ENCODE measurements around the gene DSCAML1.

Gene DSCAML1

DNA sequence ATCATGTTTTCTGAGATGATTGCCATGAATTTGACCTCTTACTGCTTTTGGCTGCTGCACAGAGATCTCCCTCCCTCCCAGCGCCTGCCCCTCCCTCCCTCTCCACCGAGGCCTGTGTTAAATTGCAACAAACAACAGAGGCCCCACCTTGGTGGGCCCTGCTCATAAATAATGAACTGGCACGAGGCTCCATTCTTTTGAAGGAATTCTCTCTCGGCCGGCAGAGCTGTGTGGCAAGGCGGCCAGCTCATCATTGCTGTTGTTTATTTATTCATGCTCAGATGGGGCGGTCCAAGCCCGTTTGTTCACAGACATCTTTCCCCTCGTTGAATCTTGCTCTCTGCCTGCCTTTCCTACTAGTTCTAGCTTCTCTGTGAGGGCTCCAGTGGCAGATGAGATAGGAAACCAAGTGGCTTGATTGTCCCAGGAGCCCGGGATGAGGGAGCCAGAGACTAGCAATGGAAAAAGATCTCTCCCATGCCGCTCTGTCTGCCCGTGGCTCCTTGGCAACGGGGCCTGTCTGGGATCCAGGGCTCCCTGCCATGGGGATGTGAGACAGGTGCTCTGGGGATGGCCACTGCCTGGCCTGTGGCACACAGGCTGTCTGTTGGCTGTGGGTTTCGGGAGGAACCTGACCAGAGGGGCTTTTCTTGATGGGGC is 192.6 kb downstream of the DSCAML1 start:
- DNase-seq, result peak; percentile 57

DNA sequence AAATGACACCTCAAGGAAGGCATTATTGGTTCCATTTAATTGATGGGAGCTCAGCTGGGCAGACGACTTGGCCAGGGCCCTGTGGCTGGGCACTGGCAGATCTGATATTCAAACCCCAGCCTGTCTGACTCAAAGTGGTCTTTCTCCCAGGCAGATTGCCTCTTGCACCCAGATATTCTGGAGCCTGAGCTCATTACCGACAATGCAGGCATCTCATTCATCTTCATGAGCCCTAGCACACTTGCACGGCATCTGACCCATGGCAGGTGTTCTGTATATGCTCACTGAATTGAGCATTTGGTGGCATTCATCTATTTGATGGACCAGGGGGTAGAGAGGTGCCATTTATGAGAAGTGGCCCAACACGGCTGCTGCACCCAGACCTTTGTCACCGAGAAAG is 193.1 kb downstream of the DSCAML1 start:
- no peak for DNase-seq

DNA sequence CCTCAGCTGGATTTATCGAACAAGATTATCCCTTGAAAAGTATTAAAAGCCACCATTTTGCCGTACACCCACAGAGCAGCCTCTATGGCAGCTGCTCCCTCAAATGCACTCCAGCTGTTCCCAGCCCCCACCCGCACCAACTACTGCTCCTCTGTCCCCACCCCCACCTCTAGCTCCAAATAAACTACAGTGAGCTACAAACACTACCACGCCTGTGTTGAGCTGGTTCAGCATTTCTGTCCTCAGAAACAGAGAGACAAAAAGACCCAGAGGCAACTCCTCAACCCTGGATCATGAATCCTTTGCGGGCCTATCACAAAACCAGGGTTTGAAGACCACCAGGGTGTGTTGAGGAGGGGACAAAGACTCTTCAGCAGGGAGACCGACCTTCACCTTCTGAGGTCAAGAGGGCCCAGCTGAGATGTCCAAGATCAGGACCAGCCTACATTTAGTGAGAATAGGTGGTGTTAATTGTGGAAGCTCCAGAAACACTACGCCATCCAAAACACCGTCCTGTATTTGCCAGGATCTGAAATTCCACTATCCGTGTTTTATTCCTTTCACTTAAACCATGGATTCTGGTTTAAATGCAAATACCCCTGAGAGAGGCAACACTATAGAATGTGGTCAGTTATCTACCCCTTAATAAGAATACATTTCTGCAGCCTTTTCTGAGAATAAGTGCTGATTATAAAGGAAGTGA is 195.9 kb downstream of the DSCAML1 start:
- no peak for DNase-seq

DNA sequence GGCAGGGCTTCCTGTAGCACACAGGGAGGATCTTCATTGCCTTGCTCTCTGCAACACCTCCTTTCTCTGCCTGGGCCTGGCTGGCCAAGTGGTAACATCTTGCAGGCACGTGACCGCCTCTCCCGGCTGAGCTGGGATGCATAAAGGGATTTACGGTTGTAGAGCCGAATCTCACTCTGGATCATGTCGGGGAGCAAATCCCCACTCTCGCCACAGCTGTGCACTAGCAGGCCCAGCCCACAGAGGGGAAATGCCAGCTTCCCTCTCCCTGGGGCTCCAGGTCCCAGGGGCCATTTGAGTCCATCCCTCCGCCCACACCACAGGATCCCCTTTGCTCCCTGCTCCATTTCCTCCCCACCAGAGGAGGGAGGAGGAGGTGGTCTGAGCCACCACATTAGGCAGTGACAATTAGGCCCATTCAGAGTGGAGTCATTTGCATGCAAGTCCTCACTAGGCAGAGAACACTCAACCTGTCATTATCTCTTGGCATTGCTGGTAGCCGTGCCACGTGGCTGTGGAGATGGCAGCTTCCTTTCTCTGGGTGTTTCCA is 196.7 kb downstream of the DSCAML1 start:
- peak; percentile 46 for DNase-seq

DNA sequence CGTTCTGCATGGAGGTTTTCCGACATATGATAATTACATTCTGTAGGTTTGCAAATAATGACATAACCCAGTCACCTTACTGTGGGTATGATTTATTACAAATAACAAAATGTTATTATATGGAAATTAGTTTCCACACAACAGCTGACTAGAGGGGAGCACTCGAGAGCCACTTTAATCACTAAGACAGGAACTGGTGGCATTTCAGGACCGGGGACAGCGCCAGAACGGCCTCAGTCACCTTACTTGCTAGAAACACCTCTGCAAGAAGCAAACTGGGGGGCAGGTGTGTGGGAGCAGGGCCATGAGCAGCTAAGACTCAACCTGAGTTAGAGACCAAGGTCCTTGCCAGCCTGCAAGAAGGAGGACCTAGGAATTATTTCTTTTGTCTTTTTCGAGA is 199.9 kb downstream of the DSCAML1 start:
- no peak for DNase-seq

DNA sequence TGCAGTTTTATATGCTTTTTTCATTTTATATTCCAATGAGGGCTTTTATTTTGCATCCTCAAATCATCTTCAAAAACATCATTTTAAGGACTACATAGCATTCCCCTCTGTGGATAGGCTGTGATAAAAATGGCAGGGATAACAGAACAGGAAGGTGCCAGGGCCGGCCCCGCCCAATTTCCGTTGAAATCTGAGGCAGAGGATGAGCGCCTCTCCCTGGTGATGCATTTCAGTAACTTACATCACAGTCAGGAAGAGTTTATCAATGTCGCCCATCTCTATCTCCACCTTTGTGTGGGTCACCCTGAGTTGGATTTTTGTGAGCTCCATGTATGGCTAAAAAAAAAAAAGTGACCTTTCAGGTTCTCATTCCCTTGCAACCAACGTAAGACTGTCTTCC is 201.6 kb downstream of the DSCAML1 start:
- DNase-seq, result no peak

DNA sequence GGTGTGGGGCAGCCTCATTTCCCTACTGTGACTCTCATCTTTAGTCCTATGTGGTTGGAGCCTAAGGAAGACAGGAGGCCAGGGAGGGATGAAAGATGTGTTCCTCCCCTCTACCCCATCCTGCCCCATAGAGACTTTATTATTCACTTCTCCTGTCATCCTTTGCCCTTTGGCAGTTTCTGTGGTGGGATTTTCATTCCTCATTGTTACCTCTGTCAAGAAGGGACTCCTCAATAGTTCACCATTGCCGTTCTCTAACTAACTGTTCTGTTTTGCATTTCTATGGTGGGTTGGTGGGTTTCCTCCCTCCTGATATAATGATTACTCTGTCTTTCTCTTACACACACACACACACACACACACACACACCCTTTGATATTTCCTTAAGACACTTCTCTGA is 202.3 kb downstream of the DSCAML1 start:
- DNase-seq, result no peak

DNA sequence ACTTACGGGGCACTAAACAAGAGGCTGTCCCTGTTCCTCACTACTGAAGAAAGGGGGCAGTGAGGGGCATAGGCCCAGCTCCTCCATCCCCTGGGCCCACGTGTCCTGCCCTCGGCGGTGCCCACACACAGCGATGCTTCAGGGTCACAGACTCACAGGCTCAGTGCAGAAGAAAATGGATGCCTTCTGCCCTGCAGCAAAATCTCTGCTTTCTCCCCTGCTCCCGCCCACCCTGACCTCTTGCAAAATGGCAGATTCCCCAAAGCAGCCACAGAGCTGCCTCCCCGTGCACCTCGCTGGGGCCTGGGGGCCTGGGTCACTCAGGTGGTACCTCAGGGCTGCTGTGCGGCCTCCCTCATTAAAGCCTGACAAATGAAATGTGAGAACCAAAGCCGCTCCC is 204.0 kb downstream of the DSCAML1 start:
- DNase-seq, result no peak

DNA sequence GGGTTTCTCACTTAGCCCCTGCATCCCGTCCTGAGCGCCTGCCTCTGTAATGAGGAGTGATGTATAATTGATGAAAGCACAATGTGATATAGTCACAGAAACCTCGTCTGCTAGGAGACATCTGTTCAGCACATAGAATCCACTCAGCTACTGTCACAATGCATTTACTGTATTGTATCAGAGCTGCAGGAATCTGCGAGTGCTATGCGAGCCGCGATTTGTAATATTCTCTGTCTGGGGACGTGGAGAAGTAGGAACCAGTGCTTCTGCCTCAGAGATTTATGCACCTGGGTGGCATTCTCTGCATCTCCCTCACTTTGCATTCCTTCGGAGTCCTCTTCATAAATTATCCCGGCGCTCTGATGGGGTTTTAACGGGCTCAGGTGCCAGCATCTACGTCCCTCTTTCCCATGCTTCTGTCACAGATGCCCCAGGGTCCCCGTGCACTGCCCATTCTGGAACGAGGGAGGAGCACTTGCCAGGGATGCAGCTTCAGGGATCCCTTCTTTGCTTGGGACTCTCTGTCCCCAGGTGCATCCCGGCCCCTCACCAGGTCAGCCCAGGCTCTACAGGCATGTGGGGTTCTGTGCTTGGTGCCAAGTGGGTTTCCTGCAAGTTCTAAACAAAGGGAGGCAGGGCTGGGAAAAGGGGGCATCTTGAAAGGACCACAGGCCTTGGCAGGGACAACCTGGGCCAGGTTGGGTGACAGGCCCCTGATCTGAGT is 205.5 kb downstream of the DSCAML1 start:
- no peak for DNase-seq

DNA sequence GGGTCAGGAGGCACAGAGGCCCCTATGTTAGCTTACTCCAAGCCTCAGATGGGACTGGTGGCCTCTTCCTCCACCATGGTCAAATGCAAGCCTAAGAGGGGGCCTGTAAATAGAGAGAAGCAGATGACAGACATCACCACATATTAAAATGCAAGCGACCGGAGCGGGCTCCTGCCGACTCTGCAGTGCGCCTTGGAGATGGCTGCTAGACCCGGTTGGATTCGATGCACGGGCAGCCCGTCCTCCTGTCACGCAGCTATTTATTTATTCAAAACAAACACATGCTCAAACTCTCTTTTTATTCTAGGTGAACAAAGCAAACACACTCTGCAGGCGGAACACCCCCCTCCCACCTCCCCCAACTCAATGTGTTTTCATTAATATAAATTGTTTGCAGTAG is 208.0 kb downstream of the DSCAML1 start:
- no peak for DNase-seq

DNA sequence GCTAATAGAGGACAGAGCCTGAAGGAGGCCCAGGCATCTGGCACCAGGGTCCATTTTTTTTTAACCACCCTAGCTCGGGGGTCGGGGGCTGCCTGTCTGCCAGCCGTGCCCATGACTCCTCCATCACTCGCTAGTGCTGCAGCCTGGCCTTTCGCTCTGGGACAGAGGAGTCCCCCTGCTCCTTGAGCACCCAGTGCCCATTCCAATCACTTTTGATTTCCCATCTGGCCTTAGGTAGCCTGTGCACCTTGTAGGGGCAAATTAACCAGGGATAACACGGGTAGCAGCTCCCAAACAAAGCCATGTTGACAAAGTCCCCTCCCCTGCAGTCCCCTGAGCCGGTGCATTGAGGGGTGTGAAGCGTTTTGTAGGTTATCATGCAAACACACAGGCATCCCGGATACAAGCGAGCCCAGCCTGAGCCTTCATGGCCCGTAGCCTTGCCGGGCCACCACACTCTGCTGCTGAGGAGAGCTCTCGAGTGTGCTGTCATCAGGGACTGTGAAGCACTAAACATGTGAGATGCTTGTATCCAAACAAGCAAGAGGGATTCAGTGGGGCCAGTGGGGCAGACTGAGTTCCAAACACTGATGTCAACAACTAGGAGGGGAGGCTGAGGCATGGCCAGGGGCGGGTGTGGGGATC is 208.7 kb downstream of the DSCAML1 start:
- no peak for DNase-seq

DNA sequence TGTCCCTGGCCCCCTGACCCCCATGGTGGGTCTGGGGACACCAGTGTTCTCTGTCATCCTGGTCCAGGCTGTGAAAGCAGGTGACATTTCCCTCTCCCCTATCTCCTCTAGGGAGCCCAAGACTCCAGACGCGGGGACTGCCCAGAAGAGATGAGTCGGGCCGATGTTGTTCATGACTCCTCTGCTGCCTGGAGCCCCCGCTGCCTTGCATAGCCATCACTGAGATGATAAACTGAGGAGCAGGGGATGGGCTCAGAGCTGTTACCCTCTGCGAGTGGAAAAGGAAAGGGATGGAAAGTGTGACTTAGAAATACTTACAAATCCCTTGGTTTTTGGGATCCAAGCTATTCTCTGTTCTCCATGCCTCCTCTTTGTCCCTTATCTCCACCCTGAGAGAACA is 209.6 kb downstream of the DSCAML1 start:
- DNase-seq, result no peak

DNA sequence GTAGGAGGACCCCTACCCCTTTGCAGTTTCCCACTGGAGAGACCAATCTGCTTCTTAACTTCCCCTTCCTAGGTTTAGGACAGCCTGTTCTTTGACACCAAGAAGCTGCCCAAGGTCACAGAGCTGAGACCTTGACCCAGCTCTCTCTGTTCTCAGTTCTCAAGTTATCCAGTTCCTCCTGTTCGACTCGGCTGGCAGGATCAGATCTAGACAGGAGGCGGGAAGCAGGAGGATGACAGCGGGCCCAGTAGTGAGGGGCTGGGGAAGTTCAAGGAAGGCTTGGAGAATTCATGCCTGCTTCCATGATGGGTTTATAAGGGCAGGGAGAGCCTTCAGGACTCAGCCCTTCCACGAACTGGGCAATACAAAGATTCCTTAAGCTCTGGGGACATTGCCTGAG is 210.6 kb downstream of the DSCAML1 start:
- DNase-seq, result no peak

DNA sequence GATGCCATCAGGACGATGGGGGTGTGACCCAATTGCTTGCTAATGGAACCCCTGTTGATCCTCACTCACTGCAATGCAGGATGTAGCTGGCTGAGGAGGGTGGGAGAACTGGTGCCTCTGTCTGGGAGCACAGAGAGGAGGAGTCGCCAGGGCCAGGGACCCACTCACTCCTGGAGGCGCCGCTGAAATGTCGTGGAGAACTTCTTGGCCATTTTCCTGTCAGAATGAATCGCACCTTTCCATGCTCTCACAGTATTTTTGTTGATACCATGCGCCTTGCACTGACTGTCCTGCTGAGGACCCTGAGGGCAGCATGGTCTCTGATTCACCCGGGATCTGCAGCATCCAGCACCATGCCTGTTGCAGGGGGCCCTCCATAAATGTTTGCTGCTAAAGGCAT is 211.4 kb downstream of the DSCAML1 start:
- DNase-seq, result no peak

DNA sequence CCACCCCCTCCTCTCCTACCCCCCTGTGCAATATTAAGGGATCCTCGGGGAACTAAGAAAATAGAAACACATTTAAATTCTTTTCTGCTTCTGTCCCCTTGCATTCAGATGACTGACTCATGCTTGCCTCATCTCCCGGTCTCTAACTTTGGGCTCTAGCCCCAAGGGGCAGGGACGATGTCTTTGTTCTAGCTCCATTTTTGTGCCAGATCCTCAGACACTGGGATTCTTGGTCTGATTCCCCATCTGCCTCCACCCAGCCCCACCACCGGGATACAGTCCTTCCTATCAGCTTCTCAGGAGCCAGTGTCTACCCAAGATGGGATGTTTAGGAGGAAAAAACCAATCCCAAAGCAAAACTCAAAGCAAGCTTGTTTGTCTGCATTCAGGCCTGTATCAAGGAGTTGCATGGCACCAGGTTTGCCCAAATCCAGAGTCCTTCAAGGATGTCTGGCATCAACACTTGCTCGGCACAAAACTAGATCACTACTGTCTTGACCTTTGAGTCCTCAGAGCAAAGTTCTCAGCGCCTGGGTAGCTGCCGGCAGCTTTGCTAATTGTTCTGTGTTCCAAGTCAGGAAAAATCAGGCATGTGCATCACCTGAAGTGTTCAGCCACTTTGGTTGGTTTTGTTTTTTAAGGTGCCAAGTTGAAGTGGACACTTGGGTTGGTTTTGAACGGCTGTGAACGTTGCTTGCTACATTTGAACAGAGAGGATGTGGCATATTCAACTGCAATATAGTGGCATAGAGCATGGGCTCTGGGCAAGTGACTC is 212.8 kb downstream of the DSCAML1 start:
- DNase-seq, result no peak

DNA sequence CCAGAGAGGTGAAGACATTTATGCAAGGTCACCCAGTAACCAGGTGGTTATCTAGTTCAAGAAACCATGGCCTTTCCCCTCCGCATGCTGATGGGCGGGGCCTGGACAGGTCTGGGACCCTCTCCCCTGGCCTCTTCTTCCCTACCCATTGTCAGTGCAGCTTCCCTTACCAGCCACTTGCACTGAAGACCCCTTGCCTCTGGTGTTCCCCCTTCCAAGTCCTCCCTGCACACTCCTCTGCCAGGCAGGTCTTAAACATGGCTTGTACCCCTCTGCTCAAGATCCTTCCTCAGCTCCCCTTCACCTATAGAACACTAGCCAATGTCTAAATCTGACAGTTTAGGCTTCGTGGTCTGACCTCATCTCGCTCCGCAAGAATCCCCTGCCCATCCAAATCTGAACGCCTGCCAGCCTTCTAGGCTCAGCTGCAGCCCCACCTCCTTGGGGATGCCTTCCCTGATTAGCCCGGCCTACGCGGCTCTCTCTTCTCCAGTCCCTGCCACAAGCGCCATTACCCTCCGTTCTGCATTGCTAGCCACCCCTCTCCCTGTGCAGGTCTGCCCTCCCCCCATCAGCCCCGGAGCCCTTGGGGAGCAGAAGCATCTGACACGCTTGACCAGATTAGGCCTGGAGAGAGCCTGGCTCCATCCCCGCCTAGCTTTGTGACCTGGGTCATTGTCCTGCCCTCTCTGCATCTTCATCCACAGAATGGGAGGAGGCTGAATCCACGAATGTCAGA is 213.8 kb downstream of the DSCAML1 start:
- DNase-seq, result no peak

DNA sequence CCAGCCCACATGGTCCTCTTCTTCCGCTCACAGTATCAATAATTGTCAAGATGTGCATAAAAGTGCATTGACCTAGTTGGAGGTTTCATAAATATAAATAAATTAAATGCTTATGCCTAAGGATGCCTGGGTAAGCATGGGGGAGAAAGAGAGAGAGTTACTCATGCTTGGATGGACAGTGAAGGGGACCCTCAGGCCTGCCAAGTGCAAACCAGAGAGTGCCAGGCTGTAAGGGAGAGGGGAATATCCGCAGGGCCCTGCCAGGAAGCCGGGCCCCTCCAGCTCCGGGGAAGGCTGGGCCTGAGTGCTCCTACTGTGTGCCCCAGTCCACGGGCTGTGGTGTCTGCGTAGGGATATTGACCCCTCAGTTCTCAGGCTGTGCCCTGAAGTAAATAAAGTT is 214.6 kb downstream of the DSCAML1 start:
- no peak for DNase-seq

DNA sequence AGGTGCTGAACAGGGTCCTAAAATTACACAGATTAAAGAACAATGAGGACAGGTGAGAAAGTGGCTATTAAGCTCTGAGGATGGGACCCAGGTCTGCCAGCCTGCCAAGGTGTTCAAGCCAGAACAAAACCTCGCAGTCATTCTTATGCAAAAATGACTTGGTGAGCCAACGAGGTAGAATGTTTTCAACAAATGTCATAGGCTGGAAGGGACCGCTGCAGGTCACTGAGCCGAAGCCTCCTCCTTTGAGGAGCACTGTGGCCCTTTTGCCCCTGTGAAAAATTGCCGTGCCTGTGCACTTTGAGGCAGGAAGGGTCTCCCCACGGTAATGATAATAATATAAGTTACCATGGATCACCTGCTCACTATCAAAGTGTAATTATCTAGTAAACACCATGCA is 216.2 kb downstream of the DSCAML1 start:
- DNase-seq, result no peak

DNA sequence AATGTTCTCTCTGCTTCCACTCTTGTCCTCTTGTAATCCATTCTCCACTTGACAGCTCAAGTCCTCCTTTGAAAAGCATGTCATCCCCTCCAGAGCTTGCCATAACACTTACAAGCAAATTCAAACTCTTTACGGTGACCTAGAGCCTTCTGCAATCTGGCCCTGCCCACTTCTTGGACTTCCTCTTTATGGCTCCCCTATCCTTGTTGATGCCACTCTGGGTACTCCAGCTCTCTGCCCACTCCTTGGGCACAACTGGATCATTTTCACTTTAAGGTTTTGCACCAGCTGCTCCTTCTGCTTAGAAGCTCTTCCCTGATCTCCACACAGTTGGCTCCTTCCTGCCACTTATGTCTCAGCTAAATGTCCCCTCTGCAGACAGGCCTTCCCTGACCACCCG is 217.9 kb downstream of the DSCAML1 start:
- DNase-seq, result no peak

DNA sequence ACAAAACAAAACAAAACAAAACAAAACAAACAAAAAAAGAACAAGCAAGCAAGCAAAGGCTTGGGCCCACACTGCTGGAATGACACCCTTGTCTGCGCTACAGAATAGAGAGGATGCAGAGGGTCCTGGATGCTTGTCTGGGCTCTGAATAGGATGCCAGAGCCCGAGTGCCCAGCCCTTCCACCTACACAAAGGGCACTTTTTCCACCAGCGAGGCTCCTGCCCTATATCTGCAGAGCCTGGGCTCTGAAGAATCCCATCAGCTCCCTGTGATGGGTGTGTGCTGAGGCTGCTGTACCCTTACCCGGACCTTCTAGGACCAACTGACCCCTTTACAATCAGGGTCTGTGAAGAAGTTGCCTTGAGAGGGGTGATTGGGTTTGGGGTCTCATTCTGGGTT is 221.2 kb downstream of the DSCAML1 start:
- DNase-seq, result no peak

DNA sequence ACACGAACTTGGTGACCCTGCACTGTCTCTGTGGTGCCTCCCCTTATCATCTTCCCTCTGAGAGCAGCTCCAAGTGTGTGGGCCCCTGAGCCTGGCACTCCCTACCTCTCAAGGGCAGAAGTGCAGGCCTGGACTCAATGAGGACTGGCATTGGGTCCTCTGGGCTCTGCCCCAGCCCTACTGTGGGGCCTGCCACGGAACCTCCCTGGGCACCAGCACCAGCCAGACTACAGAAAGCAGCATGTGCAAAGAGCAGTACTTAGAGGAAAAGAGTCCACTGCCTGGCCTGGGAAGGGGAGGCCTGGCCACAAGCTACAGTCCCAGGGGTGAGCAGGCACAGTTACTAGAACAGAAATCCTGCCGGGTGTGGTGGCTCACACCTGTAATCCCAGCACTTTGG is 222.5 kb downstream of the DSCAML1 start:
- DNase-seq, result no peak

DNA sequence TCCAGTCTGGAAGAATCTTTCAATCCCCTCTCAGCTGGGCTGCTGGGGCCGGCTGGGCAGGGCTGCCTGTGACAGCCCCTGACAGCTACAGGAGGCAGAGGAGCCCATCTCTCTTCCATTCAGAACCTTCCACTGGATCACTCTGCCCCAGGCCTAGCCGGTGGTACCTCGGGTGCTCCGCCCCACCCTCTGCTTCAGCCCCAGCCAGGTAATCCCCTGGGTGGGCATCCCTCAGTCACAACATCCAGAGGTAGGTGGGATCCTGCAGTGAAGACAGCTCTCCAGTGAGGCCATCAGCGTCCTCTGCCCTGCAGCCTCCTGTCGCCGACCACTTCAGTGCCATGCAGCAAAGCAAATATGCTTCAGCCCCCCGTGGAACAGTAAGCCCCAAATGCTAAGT is 223.7 kb downstream of the DSCAML1 start:
- no peak for DNase-seq

Measured in DMS153 (cell line).